NCI-H2196 treated with DMSO at 0.1 percent for 48 hours (cell line): ENCODE measurements around the gene RPL19.

Experiments
- DNase-seq: peaks from one replicate; lab custom pipeline; 2025; ENCODE audit not compliant: unreplicated experiment; lab: John Stamatoyannopoulos, UW

RPL19 gene

GRCh38 chr17:39223907-39224777, 24.1 kb downstream of the RPL19 start:
- DNase-seq, result no peak

GRCh38 chr17:39224778-39225307, 24.8 kb downstream of the RPL19 start:
- no peak for DNase-seq

GRCh38 chr17:39225308-39225958, 25.4 kb downstream of the RPL19 start, which contains the start of gene STAC2:
Gene STAC2 (minus strand): TSS chr17:39225945. CDS start chr17:39225502, 443 bp downstream.
- DNase-seq, result no peak

- peak; percentile 33 for DNase-seq
Observed at GRCh38 chr17:39225959-39226683, 26.0 kb downstream of the RPL19 start.

- no peak for DNase-seq
Observed at GRCh38 chr17:39227364-39227919, 27.4 kb downstream of the RPL19 start.

- no peak for DNase-seq
Observed at GRCh38 chr17:39229274-39229913, 29.3 kb downstream of the RPL19 start.

- DNase-seq, result no peak
Observed at GRCh38 chr17:39230361-39230760, 30.3 kb downstream of the RPL19 start.

GRCh38 chr17:39231091-39231561, 31.0 kb downstream of the RPL19 start:
- DNase-seq, result no peak

GRCh38 chr17:39231591-39232551, 31.8 kb downstream of the RPL19 start:
- DNase-seq, result no peak

GRCh38 chr17:39235555-39236449, 35.7 kb downstream of the RPL19 start:
- DNase-seq, result peak; percentile 4

GRCh38 chr17:39236450-39236927, 36.4 kb downstream of the RPL19 start:
- DNase-seq, result no peak

- DNase-seq, result no peak
Observed at GRCh38 chr17:39236981-39237441, 36.9 kb downstream of the RPL19 start.

GRCh38 chr17:39237586-39237985, 37.5 kb downstream of the RPL19 start:
- DNase-seq, result no peak

GRCh38 chr17:39238311-39238972, 38.4 kb downstream of the RPL19 start:
- DNase-seq, result peak; percentile 37

- DNase-seq, result peak; percentile 48
Observed at GRCh38 chr17:39239640-39240314, 39.7 kb downstream of the RPL19 start.

GRCh38 chr17:39240631-39241030, 40.5 kb downstream of the RPL19 start:
- DNase-seq, result no peak

- no peak for DNase-seq
Observed at GRCh38 chr17:39243155-39243554, 43.1 kb downstream of the RPL19 start.
